GM11168 (cell line): Measurements from ENCODE around the gene OSBPL8.
"Not testable (repeated sequence)": the region's sequence is repeated elsewhere in the genome, so short reads cannot be mapped to it uniquely, and the experiment has no call there.

Experiments used
- in situ Hi-C: fragments of 300-500 bp; cut with MboI; formaldehyde crosslinking; loops from one replicate; pipeline ENCODE4 v1.12.0; 2022; ENCODE audit warnings: low sequenced_read_pairs; ENCODE audit not compliant: unreplicated experiment

Gene OSBPL8

DNA sequence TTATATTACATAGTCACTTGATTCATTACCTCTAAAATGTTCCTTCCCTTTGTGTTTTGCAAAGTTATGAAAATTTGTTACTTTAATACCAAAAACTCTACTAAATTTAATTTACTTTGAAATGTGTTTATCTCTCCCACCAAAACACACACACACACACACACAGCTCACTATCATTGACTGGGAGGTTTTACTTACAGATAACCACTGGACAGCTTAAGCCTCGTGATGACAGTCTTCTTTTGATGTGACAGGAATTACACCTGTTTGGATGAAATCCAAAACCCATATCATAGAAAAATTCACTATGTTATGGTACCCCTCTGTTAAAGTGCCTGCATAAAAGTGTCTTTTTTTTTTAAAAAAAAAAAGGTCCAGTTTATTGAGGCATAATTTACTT lies 227.0 kb downstream of the OSBPL8 start:
- in situ Hi-C loops, result loop anchor here (25.0 kb wide), 2 partner anchors 245 to 820 kb away; partner anchors contain the start of genes KRR1 and NAP1L1

DNA sequence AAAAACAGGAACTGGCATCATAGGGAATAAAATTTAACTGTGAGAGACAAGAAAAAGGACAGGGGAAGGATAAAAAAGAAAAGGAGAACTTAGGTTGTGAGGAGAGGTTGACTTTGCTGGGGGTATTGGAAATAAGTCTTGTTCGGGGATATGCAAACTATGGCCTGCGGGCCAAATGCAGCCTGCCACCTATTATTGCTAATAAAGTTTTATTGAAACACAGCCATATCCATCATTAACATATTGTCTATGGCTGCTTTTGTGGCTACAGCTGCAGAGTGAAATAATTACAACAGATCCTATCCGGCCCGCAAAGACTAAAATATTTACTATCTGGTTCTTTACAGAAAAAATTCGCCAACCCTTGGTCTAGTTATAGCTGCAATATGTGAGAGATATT lies 230.0 kb downstream of the OSBPL8 start:
- in situ Hi-C loops, result loop anchor here (25.0 kb wide), 2 partner anchors 242 to 817 kb away; partner anchors contain the start of genes KRR1 and NAP1L1

DNA sequence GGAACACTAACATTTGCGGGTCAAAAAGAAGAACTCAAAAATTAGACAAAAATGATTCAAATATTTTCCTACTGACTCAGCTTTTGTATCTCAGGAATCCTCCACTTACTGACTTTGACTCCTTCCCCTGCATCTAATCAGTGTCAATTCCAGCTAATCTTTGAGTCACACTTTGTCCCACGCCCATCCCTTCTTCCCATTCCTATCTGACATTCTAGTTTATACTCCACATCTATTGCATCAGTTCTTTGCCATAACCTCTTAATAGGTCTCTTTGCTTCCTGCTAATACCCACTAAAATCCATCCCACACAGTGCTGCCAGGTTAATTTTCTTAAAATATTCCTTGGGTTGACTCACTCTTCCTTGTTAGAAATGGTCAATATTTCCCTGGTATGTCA lies 230.4 kb downstream of the OSBPL8 start:
- in situ Hi-C loops, result loop anchor here (25.0 kb wide), 2 partner anchors 242 to 817 kb away; partner anchors contain the start of genes KRR1 and NAP1L1

DNA sequence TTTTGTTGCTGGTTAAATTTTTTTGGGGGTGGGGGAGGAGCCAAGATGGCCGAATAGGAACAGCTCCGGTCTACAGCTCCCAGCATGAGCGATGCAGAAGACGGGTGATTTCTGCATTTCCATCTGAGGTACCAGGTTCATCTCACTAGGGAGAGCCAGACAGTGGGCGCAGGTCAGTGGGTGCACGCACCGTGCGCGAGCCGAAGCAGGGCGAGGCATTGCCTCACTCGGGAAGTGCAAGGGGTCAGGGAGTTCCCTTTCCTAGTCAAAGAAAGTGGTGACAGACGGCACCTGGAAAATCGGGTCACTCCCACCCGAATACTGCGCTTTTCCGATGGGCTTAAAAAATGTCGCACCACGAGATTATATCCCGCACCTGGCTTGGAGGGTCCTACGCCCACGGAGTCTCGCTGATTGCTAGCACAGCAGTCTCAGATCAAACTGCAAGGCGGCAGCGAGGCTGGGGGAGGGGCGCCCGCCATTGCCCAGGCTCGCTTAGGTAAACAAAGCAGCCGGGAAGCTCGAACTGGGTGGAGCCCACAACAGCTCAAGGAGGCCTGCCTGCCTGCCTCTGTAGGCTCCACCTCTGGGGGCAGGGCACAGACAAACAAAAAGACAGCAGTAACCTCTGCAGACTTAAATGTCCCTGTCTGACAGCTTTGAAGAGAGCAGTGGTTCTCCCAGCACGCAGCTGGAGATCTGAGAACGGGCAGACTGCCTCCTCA lies 239.8 kb downstream of the OSBPL8 start:
- in situ Hi-C loops, result not testable (repeated sequence)

DNA sequence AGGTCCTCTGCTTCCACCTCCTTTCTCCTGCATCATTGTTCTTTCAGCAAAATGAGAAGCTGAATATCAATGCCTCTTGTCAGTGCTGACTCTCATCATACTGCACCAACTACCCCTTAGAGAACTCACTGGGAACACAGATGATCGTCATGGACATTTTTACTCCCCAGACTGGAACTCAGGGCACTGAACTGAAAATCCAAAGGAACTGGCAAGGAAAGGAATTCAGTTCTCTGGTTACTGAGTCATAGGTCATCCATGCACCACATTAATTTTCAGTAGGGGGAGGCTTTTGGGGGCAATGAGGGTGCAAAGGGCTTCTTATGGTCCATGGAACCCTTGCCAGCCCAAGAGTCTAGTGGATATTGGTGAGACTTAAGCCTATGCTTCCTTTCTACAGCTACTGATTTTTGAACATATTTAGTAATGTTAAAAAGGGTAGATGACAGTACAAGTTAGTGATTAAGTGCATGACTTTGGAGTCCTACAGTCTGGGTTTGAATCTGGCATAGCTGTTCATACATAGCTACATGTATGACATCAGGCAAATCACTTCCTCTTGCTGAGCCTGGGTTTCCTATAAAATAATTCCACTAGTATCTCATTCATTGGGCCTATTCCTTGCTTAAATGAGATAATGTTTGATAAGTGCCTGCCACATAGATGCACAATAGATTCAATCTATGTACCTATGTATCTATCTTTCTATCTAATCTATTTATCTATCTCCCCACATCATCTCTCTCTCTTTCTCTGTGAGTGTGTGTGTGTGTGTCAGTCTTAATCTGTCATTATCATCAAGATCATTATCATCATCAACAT lies 240.6 kb downstream of the OSBPL8 start:
- in situ Hi-C loops, result no loop called here

DNA sequence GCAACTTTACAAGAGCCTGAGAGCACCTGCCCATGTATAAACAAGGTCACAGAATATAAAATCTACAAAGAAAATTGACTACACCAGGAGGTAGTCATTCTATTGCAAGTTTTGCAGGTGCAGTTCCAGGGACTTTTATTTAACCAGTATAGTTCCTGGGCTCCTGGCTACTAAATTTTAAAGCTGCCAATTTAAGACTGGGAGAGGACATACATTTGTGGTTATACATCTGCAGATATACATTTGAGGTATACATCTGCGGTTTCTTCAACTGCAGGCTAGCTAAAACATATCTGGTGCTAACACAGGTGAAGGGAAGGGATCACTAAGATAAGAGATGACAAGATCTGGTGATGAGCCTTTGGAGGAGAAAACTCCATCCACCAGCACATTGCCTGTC lies 241.6 kb downstream of the OSBPL8 start:
- in situ Hi-C loops, result no loop called here

DNA sequence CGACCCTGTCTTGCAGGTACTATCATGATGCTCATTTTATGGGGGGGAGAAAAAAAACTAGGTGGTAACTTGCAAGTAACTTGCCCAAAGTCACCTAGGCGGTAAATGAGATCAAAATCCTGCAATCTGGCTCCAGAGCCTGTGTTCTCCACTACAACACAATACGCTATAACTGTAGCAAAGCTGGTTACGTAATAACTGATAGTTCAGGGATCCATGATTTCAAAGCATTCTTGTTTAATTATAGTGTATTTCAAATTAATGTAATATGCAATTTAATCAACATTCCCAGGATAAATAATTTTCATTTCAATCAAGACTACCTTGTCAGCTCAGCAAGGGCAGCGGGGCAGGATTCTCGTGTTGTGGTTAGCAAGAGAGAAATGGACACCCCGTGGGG lies 243.1 kb downstream of the OSBPL8 start:
- in situ Hi-C loops, result no loop called here

DNA sequence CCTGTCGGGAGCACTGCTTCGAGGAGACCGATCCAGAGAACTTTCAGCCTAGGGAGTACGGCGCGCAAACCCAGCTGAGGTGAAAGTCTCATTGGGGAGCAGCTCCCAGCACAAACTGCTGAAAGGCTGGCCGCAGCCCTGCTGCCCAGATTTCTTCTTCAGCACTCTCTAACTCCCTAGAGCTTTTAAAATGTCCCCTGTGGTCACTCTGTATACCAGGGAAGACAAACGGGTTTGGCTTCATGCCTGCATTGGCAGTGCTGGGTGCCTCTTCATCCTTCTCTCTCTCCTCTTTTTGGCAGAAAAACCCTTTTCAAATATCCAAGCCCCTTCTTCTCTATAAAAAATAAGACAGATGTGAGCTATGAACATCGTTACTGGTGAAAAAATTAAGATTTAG lies 246.3 kb downstream of the OSBPL8 start:
- in situ Hi-C loops, result no loop called here

DNA sequence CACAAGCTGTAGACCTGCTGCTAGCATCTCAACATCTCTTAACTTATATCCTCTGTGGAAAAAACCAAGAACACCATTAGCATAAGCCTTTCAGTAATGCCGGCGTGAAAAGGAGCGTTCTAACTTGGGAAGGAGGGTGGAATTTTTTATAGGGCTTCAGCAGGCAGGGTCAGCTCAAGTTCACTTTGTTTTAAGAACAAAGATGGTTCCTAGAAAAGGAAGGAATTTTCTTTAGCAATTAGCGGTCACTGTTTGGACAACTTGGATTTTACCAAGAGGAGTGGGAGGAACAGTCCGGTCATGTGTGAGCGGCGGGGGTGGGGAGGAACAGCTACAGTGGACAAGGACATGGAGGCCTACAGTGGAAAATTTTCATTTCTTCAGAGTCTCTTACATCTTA lies 247.3 kb downstream of the OSBPL8 start:
- in situ Hi-C loops, result no loop called here

DNA sequence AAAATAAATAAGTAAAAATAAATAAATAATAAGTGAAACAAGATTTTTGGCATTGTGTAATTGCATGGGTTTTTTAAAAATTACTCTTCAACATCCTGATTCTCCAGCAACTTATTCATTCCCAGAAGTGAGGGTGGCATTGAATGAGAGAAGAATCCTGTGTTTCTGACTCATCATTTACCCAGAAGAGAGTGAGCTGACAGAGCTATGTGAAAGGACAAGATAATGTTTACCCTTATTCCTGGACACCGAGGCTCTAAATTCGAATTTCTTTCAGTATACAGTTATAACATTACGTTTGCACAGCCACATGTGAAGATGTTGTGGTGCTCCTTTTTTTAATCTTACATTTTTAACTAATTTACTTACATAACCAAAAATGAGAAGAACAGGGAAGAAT lies 247.8 kb downstream of the OSBPL8 start:
- in situ Hi-C loops, result no loop called here

DNA sequence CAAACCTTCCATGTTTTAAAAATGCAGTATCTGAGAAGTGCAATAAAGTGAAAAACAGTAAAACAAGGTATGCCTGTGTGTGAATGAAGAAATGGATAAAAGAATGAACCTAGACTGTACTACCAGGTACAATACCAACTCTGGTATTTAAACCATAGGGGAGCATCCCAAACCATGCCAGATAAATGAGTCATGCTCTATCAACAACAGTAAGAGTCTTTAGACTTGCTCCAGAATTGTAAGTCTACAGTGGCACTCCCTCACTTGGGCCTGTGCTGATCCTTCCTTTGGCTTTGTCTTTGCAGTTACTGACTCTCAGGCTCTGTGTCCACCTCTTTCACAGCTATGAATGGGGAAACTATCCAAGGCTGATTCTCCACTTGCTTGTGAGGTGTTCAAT lies 249.5 kb downstream of the OSBPL8 start:
- in situ Hi-C loops, result no loop called here

DNA sequence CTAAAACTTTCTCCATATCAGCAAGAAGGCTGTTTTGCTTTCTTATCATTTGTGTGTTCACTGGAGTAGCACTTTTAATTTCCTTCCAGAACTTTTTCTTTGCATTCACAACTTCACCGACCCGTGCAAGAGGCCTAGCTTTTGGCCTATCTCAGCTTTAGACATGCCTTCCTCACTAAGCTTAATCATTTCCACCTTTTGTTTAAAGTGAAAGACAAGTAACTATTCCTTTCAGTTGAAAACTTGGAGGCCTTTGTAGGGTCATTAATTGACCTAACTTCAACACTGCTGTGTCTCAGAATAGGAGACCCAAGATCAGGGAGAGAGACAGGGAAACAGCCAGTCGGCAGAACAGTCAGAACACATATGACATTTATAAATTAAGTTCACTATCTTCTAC lies 250.7 kb downstream of the OSBPL8 start:
- in situ Hi-C loops, result no loop called here

DNA sequence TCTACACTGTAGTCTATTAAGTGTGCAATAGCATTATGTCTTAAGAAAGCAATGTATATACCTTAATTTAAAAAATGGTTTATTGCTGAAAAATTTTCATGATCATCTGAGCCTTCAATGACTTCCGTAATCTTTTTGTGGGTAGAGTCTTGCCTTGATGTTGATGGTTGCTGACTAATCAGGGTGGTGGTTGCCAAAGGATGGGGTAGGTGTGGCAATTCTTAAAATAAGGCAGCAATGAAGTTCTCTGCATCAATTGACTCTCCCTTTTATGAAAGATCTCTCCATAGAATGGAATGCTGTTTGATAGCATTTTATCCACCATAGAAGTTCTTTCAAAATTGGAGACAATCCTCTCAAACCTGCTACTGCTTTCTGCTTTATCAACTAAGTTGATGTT lies 252.5 kb downstream of the OSBPL8 start:
- in situ Hi-C loops, result no loop called here

DNA sequence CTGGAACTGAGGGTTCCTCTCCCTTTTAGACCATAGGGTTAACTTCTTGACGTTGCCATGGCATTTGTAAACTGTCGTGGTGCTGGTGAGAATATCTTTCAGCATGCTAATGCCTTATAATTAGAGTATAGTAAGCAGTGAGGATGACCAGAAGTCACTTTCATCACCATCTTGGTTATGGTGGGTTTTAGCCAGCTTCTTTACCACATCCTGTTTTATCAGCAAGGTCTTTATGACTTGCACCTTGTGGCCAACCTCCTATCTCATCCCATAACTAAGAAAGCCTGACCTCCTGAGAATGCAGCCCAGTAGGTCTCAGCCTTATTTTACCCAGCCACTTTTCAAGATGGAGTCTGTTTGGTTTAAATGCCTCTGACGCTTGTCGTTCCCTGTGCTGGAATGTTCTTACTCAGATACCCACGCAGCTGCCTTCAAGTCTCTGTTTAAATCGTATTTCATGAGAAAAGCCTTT lies 255.5 kb downstream of the OSBPL8 start:
- in situ Hi-C loops, result no loop called here

DNA sequence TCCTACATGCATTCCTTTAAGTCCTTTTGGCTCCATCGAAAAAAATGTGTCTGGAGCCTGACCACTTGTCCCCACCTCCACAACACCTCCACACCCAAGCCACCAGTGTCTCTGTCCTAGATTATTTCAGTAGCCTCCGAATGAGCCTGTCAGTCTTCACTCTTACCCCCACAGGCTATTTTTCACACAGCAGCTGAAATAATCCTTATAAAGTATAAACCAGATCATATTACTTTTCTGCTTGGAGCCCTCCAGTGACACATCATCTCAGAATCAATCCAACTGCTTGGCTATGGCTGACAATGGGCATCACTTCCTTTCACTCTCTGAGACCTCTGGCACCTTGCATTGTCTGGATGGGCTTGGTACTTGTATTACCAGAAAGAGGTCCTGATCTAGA lies 256.2 kb downstream of the OSBPL8 start:
- in situ Hi-C loops, result no loop called here
